Panc1 (cell line): Measurements from ENCODE around the gene NELFE. TPM values are rescaled to one million over a fixed set of nuclear protein-coding genes. Genes with fewer than 3 reads are reported as not detected.
"Not testable (repeated sequence)": the region's sequence is repeated elsewhere in the genome, so short reads cannot be mapped to it uniquely, and the experiment has no call there.

Experiments used
- ATAC-seq: fragments of 200-7000 bp; cut with Tn5 transposase; 2 replicates; pipeline ENCODE4 v1.9.1; 2020; ENCODE audit warnings: mild to moderate bottlenecking, moderate library complexity
- BruUV-seq: library from RNA; stranded (reverse); fragments of 400-500 nt; replicated peaks from 2 replicates; lab custom pipeline; 2021; lab: Mats Ljungman, UMichigan
- CTCF ChIA-PET: fragments of 300-600 bp; sonication (Branson Sonifier 250); formaldehyde crosslinking; loops from one replicate; lab custom pipeline; 2022; ENCODE audit warnings: antibody characterized with exemption; lab: Charles Lee
- POLR2A ChIA-PET: fragments of 300-600 bp; sonication (Branson Sonifier 250); formaldehyde crosslinking; loops from one replicate; lab custom pipeline; 2022; ENCODE audit warnings: antibody characterized with exemption; lab: Charles Lee
- DNase-seq: peaks from one replicate; pipeline ENCODE4 v3.0.0-alpha.2; 2010; ENCODE audit warnings: low read depth, low spot score
- H3K27ac ChIP-seq: 2 replicates; pipeline ENCODE4 v1.5.1; 2011; ENCODE audit warnings: mild to moderate bottlenecking, low read length, inconsistent platforms
- H3K27me3 ChIP-seq: fragments of 200-500 bp; sonication (Bioruptor generic); 2 replicates; pipeline ENCODE4 v1.6.0; 2014; ENCODE audit warnings: low read length, inconsistent platforms; ENCODE audit not compliant: control insufficient read depth, insufficient read depth
- H3K36me3 ChIP-seq: fragments of 200-500 bp; sonication (Bioruptor generic); 2 replicates; pipeline ENCODE4 v1.5.1; 2014; ENCODE audit warnings: inconsistent platforms, mild to moderate bottlenecking, low read length, moderate library complexity; ENCODE audit not compliant: control insufficient read depth, insufficient read depth
- H3K4me1 ChIP-seq: 2 replicates; pipeline ENCODE4 v1.5.1; 2011; ENCODE audit warnings: inconsistent platforms, mild to moderate bottlenecking, low read length, moderate library complexity; ENCODE audit not compliant: control insufficient read depth, insufficient read depth
- H3K4me3 ChIP-seq, 2 experiments: 2 replicates each; pipeline ENCODE4 v1.5.1; 2011 to 2012; ENCODE audit warnings: low read depth in 2 of 2, low read length in 2 of 2, mild to moderate bottlenecking in 2 of 2, inconsistent platforms in 1 of 2, moderate library complexity in 1 of 2
- H3K9me3 ChIP-seq: fragments of 200-500 bp; sonication (Bioruptor generic); 2 replicates; pipeline ENCODE4 v1.5.1; 2014; ENCODE audit warnings: low read depth, mild to moderate bottlenecking, inconsistent platforms, low read length, moderate library complexity; ENCODE audit not compliant: control insufficient read depth, insufficient read depth
- POLR2AphosphoS5 ChIP-seq: IDR thresholded peaks from 2 replicates; pipeline ENCODE4 v1.6.1; 2012; ENCODE audit warnings: mild to moderate bottlenecking, low read depth, low read length, moderate library complexity
- REST ChIP-seq, 2 experiments: IDR thresholded peaks; 2 replicates each; pipeline ENCODE4 v1.6.1; 2011 to 2012; ENCODE audit warnings: low read depth in 2 of 2, control low read depth in 1 of 2, low read length in 1 of 2, mild to moderate bottlenecking in 1 of 2, moderate library complexity in 1 of 2; ENCODE audit not compliant: insufficient read depth in 1 of 2
- SIN3A ChIP-seq: IDR thresholded peaks from 2 replicates; pipeline ENCODE4 v1.6.1; 2012; ENCODE audit warnings: low read depth, mild to moderate bottlenecking, low read length, moderate library complexity, borderline replicate concordance; ENCODE audit not compliant: insufficient read depth
- TCF7L2 ChIP-seq: IDR thresholded peaks from 2 replicates; pipeline ENCODE4 v1.6.1; 2011; ENCODE audit warnings: mild to moderate bottlenecking, low read depth, low read length, inconsistent platforms
- in situ Hi-C: cut with HindIII; loops from 2 replicates; pipeline ENCODE4 v1.10.0; 2016; ENCODE audit warnings: low sequenced_read_pairs, low pct_unique_long_range_greater_than_20kb
- intact Hi-C: fragments of 100-400 bp; cut with micrococcal nuclease; formaldehyde crosslinking; loops from one replicate; pipeline ENCODE4 v1.10.0; 2022; ENCODE audit not compliant: unreplicated experiment
- total RNA-seq: library from RNA; stranded (reverse); gene quantifications from one replicate; pipeline ENCODE4 v1.2.1, GENCODE V29; 2021; ENCODE audit not compliant: unreplicated experiment
- TF ChIP-seq, protein P1 (sequence below): fragments of 450-650 bp; IDR thresholded peaks from 2 replicates; pipeline ENCODE4 v1.5.1; 2017; ENCODE audit warnings: mild to moderate bottlenecking

Gene NELFE
- total RNA-seq, 1 experiment from 2014 or later: 94.9 TPM

GRCh38 chr6:31978831-31979230, 20.1 kb upstream of the NELFE start:
- BruUV-seq: no TSS peak

GRCh38 chr6:31977816-31978431, 19.2 kb upstream of the NELFE start:
- no peak for TF ChIP-seq REST (IDR thresholded peaks at IDR 0.05; ENCODE audit: insufficient read depth in 1 of 2, low read depth in 2 of 2, low read length in 1 of 2)
- no peak for TF ChIP-seq TCF7L2
- TF ChIP-seq, protein P1, sequence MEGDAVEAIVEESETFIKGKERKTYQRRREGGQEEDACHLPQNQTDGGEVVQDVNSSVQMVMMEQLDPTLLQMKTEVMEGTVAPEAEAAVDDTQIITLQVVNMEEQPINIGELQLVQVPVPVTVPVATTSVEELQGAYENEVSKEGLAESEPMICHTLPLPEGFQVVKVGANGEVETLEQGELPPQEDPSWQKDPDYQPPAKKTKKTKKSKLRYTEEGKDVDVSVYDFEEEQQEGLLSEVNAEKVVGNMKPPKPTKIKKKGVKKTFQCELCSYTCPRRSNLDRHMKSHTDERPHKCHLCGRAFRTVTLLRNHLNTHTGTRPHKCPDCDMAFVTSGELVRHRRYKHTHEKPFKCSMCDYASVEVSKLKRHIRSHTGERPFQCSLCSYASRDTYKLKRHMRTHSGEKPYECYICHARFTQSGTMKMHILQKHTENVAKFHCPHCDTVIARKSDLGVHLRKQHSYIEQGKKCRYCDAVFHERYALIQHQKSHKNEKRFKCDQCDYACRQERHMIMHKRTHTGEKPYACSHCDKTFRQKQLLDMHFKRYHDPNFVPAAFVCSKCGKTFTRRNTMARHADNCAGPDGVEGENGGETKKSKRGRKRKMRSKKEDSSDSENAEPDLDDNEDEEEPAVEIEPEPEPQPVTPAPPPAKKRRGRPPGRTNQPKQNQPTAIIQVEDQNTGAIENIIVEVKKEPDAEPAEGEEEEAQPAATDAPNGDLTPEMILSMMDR: no peak
- no peak for TF ChIP-seq POLR2AphosphoS5
- no peak for TF ChIP-seq SIN3A
- CTCF ChIA-PET: interaction anchor here (0.7 kb wide), 1 partner anchor 205 kb away, joined by 3 read pairs; no protein-coding TSS in a partner anchor

More at GRCh38 chr6:31978831-31979230, 20.1 kb upstream of the NELFE start:
- in situ Hi-C loops (no loop called here), intact Hi-C loops (no loop called here)
- H3K4me1 ChIP-seq: no peaks in the 10 kb centered on the region
- H3K4me3 ChIP-seq: no peak overlapping the region
- ATAC-seq: no peak
- TF ChIP-seq SIN3A (no peak), TCF7L2 (no peak), POLR2AphosphoS5 (no peak), REST (IDR thresholded peaks at IDR 0.05; ENCODE audit: insufficient read depth in 1 of 2, low read depth in 2 of 2, low read length in 1 of 2) (no peak)
- TF ChIP-seq, protein P1: no peak
- CTCF ChIA-PET: no interaction called here
- H3K27me3 ChIP-seq: no peaks in the 10 kb centered on the region
- POLR2A ChIA-PET: no interaction called here
- no peak for DNase-seq
- no peak overlapping the region for H3K27ac ChIP-seq
- H3K36me3 ChIP-seq: no peaks in the 10 kb centered on the region; the same call in 1 of the 2 replicates
- H3K9me3 ChIP-seq: no peaks in the 10 kb centered on the region

DNA sequence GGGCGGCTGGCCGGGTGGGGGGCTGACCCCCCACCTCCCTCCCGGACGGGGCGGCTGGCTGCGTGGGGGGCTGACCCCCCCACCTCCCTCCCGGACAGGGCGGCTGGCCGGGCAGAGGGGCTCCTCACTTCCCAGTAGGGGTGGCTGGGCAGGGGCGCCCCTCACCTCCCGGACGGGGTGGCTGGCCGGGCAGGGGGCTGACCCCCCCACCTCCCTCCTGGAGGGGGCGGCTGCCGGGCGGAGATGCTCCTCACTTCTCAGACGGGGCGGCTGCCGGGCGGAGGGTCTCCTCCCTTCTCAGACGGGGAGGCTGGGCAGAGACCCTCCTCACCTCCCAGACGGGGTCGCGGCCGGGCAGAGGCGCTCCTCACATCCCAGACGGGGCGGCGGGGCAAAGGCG, 17.3 kb upstream of the NELFE start:
- H3K9me3 ChIP-seq, DNase-seq, CTCF ChIA-PET, H3K4me1 ChIP-seq, in situ Hi-C loops, H3K4me3 ChIP-seq, POLR2A ChIA-PET, intact Hi-C loops, H3K36me3 ChIP-seq, BruUV-seq, ATAC-seq, H3K27ac ChIP-seq, H3K27me3 ChIP-seq: not testable (repeated sequence)

More at GRCh38 chr6:31977816-31978431, 19.2 kb upstream of the NELFE start:
- no peak for DNase-seq
- ATAC-seq: no peak
- intact Hi-C loops (no loop called here), in situ Hi-C loops (no loop called here)
- no peaks in the 10 kb centered on the region; the same call in 1 of the 2 replicates for H3K36me3 ChIP-seq
- POLR2A ChIA-PET: interaction anchor here (0.6 to 0.7 kb wide), 2 partner anchors 141 to 158 kb away, joined by 3 to 6 read pairs; no protein-coding TSS in a partner anchor
- H3K4me3 ChIP-seq: no peak overlapping the region
- H3K4me1 ChIP-seq: 0 out of 2 replicates have a peak, but pooled peaks cover 6% of the 10 kb centered on the region
- no peaks in the 10 kb centered on the region for H3K27me3 ChIP-seq
- BruUV-seq: no TSS peak
- H3K9me3 ChIP-seq: no peaks in the 10 kb centered on the region
- H3K27ac ChIP-seq: no peak overlapping the region
